SK-N-SH treated with all-trans-retinoic acid at 6 μM for 48 hours (cell line): ENCODE results near the gene ENTPD2.

ENCODE experiments used
- ATAC-seq: fragments of 200-7000 bp; cut with Tn5 transposase; 3 replicates; pipeline ENCODE4 v1.9.1; 2020; ENCODE audit warnings: mild to moderate bottlenecking, moderate library complexity
- ARNTL ChIP-seq: fragments of 450-650 bp; formaldehyde crosslinking; IDR thresholded peaks from 2 replicates; pipeline ENCODE4 v1.5.0; 2020; ENCODE audit warnings: low read depth, mild to moderate bottlenecking, moderate library complexity, borderline replicate concordance
- BACH2 ChIP-seq: fragments of 250-450 bp; sonication (Bioruptor Pico); IDR thresholded peaks from 2 replicates; pipeline ENCODE4 v1.9.0; 2021; ENCODE audit warnings: mild to moderate bottlenecking, borderline replicate concordance
- CSDC2 ChIP-seq: fragments of 250-450 bp; sonication (Bioruptor Pico); IDR thresholded peaks from 2 replicates; pipeline ENCODE4 v1.5.0; 2020; ENCODE audit warnings: mild to moderate bottlenecking, moderate library complexity
- ESRRG ChIP-seq: fragments of 250-450 bp; sonication (Bioruptor Pico); IDR thresholded peaks from 2 replicates; pipeline ENCODE4 v1.6.1; 2021; ENCODE audit warnings: mild to moderate bottlenecking
- GLIS3 ChIP-seq: fragments of 250-450 bp; sonication (Bioruptor Pico); IDR thresholded peaks from 2 replicates; pipeline ENCODE4 v1.5.0; 2020; ENCODE audit warnings: mild to moderate bottlenecking, moderate library complexity
- ISL1 ChIP-seq: fragments of 250-450 bp; sonication (Bioruptor Pico); IDR thresholded peaks from 2 replicates; pipeline ENCODE4 v2.1.2; 2022; ENCODE audit warnings: mild to moderate bottlenecking, moderate library complexity
- OSR1 ChIP-seq: fragments of 250-450 bp; sonication (Bioruptor Pico); IDR thresholded peaks from 2 replicates; pipeline ENCODE4 v1.8.0; 2022; ENCODE audit warnings: moderate library complexity, mild to moderate bottlenecking, inconsistent platforms
- RARB ChIP-seq: fragments of 250-450 bp; sonication (Bioruptor Pico); IDR thresholded peaks from 2 replicates; pipeline ENCODE4 v1.8.0; 2021; ENCODE audit warnings: mild to moderate bottlenecking, moderate library complexity
- SNAI2 ChIP-seq: fragments of 250-450 bp; sonication (Bioruptor Pico); IDR thresholded peaks from 2 replicates; pipeline ENCODE4 v1.5.0; 2020; ENCODE audit warnings: mild to moderate bottlenecking, moderate library complexity
- TCF4 ChIP-seq: fragments of 250-450 bp; sonication (Bioruptor Pico); IDR thresholded peaks from 2 replicates; pipeline ENCODE4 v1.8.0; 2021; ENCODE audit warnings: mild to moderate bottlenecking, moderate library complexity, borderline replicate concordance
- TOX ChIP-seq: fragments of 250-450 bp; sonication (Bioruptor Pico); IDR thresholded peaks from 2 replicates; pipeline ENCODE4 v1.8.0; 2021; ENCODE audit warnings: mild to moderate bottlenecking, moderate library complexity, borderline replicate concordance
- ZC3H10 ChIP-seq: fragments of 250-450 bp; sonication (Bioruptor Pico); IDR thresholded peaks from 2 replicates; pipeline ENCODE4 v1.5.1; 2021; ENCODE audit warnings: mild to moderate bottlenecking, moderate library complexity
- ZFP3 ChIP-seq: fragments of 250-450 bp; sonication (Bioruptor Pico); IDR thresholded peaks from 2 replicates; pipeline ENCODE4 v1.5.0; 2020; ENCODE audit warnings: mild to moderate bottlenecking, moderate library complexity
- ZFP30 ChIP-seq: fragments of 450-650 bp; formaldehyde crosslinking; IDR thresholded peaks from 2 replicates; pipeline ENCODE4 v1.5.0; 2022; ENCODE audit warnings: mild to moderate bottlenecking, moderate library complexity
- ZNF565 ChIP-seq: fragments of 450-650 bp; formaldehyde crosslinking; conservative IDR thresholded peaks from 2 replicates; pipeline ENCODE4 v1.5.0; 2020; ENCODE audit warnings: low read depth, mild to moderate bottlenecking, moderate library complexity
- ZNF8 ChIP-seq: fragments of 450-650 bp; formaldehyde crosslinking; IDR thresholded peaks from 2 replicates; pipeline ENCODE4 v1.5.0; 2020; ENCODE audit warnings: mild to moderate bottlenecking, moderate library complexity
- TF ChIP-seq, protein P1 (sequence below): fragments of 250-450 bp; sonication (Bioruptor Pico); IDR thresholded peaks from 2 replicates; pipeline ENCODE4 v1.8.0; 2020; ENCODE audit warnings: mild to moderate bottlenecking, moderate library complexity, borderline replicate concordance
- TF ChIP-seq, protein P2 (sequence below): fragments of 250-450 bp; sonication (Bioruptor Pico); IDR thresholded peaks from 2 replicates; pipeline ENCODE4 v1.5.0; 2020; ENCODE audit warnings: mild to moderate bottlenecking, moderate library complexity
- TF ChIP-seq, protein P3 (sequence below): fragments of 250-450 bp; sonication (Bioruptor Pico); IDR thresholded peaks from 2 replicates; pipeline ENCODE4 v1.8.0; 2021; ENCODE audit warnings: low read depth, mild to moderate bottlenecking, moderate library complexity, borderline replicate concordance
- TF ChIP-seq, protein P4 (sequence below): fragments of 250-450 bp; sonication (Bioruptor Pico); IDR thresholded peaks from 2 replicates; pipeline ENCODE4 v1.5.1; 2020; ENCODE audit warnings: low read depth, mild to moderate bottlenecking, moderate library complexity
- TF ChIP-seq, protein P5 (sequence below): fragments of 250-450 bp; sonication (Bioruptor Pico); IDR thresholded peaks from 2 replicates; pipeline ENCODE4 v1.5.1; 2021; ENCODE audit warnings: mild to moderate bottlenecking, moderate library complexity

The ENTPD2 gene

DNA sequence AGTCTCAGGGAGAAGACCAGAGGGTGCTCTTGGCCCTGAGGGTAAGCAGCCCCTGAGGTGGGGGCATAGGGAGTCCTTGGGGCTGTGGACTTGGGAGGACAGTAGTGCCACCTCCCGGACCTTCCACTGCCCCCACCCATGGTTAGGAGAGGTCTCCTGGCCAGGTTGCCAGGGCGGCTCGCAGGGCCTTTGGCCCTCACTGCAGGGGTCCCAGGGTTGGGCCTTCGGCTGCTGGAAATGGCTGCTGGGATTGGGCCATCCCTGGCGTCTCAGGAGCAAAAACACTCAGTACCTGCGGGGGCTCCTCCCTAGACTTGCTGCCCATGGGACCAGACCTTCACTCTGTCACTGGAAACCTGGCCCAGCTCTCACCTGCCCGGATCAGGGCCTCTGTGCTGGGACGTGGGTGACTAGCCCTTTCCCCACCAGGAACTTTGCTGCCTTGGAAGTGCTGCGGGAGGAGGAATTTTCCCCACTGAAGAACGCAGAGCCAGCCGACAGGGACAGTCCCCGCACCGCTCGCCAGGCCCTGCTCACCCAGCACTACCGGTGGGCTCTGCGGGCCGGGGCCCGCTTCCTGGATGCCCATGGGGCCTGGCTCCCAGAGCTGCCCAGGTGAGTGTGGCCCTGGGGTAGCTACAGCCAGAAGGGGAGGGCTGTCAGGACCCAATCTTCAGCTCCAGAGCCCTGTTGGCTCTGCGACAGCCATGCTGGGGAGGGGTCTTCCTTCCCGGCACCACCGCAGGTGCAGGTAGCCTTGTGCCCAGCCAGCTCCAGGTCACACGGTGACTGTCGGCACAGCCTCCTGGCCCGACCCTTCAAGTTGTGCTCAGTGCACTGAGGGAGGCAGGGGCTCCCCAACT lies 26.6 kb upstream of the ENTPD2 start (continued):
- TF ChIP-seq, protein P1, sequence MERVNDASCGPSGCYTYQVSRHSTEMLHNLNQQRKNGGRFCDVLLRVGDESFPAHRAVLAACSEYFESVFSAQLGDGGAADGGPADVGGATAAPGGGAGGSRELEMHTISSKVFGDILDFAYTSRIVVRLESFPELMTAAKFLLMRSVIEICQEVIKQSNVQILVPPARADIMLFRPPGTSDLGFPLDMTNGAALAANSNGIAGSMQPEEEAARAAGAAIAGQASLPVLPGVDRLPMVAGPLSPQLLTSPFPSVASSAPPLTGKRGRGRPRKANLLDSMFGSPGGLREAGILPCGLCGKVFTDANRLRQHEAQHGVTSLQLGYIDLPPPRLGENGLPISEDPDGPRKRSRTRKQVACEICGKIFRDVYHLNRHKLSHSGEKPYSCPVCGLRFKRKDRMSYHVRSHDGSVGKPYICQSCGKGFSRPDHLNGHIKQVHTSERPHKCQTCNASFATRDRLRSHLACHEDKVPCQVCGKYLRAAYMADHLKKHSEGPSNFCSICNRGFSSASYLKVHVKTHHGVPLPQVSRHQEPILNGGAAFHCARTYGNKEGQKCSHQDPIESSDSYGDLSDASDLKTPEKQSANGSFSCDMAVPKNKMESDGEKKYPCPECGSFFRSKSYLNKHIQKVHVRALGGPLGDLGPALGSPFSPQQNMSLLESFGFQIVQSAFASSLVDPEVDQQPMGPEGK = no peak

DNA sequence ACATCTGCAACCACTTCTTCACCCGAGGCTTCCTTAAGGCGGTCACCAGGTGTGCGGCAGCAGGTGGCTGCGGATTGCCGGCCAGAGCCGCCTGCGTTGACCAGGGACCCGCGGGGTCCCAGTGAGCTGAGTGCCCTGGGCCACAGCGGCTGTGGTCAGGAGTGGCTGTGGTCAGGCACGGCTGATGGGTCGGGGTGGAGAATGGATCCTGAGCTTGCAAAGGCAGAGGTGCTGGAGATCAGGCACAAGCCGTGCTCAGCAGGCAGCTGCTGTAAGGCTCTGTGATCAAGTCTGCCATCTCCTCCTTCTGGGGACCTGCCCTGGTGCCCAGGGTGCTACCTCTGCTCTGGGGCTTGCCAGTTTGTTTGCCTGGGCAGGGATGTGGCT lies 25.5 kb upstream of the ENTPD2 start:
- TF ChIP-seq, protein P2, sequence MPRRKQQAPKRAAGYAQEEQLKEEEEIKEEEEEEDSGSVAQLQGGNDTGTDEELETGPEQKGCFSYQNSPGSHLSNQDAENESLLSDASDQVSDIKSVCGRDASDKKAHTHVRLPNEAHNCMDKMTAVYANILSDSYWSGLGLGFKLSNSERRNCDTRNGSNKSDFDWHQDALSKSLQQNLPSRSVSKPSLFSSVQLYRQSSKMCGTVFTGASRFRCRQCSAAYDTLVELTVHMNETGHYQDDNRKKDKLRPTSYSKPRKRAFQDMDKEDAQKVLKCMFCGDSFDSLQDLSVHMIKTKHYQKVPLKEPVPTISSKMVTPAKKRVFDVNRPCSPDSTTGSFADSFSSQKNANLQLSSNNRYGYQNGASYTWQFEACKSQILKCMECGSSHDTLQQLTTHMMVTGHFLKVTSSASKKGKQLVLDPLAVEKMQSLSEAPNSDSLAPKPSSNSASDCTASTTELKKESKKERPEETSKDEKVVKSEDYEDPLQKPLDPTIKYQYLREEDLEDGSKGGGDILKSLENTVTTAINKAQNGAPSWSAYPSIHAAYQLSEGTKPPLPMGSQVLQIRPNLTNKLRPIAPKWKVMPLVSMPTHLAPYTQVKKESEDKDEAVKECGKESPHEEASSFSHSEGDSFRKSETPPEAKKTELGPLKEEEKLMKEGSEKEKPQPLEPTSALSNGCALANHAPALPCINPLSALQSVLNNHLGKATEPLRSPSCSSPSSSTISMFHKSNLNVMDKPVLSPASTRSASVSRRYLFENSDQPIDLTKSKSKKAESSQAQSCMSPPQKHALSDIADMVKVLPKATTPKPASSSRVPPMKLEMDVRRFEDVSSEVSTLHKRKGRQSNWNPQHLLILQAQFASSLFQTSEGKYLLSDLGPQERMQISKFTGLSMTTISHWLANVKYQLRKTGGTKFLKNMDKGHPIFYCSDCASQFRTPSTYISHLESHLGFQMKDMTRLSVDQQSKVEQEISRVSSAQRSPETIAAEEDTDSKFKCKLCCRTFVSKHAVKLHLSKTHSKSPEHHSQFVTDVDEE (CRISPR knock-in tag) = no peak
- no peak for TF ChIP-seq ZFP3 (CRISPR knock-in tag)
- no peak for TF ChIP-seq OSR1 (CRISPR knock-in tag)
- no peak for TF ChIP-seq ZNF8 (CRISPR knock-in tag)
- no peak for TF ChIP-seq GLIS3 (CRISPR knock-in tag)
- TF ChIP-seq, protein P3, sequence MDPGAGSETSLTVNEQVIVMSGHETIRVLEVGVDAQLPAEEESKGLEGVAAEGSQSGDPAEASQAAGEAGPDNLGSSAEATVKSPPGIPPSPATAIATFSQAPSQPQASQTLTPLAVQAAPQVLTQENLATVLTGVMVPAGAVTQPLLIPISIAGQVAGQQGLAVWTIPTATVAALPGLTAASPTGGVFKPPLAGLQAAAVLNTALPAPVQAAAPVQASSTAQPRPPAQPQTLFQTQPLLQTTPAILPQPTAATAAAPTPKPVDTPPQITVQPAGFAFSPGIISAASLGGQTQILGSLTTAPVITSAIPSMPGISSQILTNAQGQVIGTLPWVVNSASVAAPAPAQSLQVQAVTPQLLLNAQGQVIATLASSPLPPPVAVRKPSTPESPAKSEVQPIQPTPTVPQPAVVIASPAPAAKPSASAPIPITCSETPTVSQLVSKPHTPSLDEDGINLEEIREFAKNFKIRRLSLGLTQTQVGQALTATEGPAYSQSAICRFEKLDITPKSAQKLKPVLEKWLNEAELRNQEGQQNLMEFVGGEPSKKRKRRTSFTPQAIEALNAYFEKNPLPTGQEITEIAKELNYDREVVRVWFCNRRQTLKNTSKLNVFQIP (CRISPR knock-in tag) = no peak
- no peak for TF ChIP-seq TCF4 (CRISPR knock-in tag)
- TF ChIP-seq ISL1 (CRISPR knock-in tag) = no peak
- no peak for TF ChIP-seq TOX (CRISPR knock-in tag)
- no peak for TF ChIP-seq ZFP30 (CRISPR knock-in tag)
- no peak for TF ChIP-seq SNAI2 (CRISPR knock-in tag)
- TF ChIP-seq ESRRG = no peak
- TF ChIP-seq, protein P4, sequence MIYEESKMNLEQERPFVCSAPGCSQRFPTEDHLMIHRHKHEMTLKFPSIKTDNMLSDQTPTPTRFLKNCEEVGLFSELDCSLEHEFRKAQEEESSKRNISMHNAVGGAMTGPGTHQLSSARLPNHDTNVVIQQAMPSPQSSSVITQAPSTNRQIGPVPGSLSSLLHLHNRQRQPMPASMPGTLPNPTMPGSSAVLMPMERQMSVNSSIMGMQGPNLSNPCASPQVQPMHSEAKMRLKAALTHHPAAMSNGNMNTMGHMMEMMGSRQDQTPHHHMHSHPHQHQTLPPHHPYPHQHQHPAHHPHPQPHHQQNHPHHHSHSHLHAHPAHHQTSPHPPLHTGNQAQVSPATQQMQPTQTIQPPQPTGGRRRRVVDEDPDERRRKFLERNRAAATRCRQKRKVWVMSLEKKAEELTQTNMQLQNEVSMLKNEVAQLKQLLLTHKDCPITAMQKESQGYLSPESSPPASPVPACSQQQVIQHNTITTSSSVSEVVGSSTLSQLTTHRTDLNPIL (CRISPR knock-in tag) = no peak
- TF ChIP-seq ARNTL (CRISPR knock-in tag) = no peak
- TF ChIP-seq RARB (CRISPR knock-in tag) = no peak
- TF ChIP-seq CSDC2 (CRISPR knock-in tag) = no peak
- TF ChIP-seq ZC3H10 = no peak
- no peak for TF ChIP-seq BACH2
- no peak for ATAC-seq

DNA sequence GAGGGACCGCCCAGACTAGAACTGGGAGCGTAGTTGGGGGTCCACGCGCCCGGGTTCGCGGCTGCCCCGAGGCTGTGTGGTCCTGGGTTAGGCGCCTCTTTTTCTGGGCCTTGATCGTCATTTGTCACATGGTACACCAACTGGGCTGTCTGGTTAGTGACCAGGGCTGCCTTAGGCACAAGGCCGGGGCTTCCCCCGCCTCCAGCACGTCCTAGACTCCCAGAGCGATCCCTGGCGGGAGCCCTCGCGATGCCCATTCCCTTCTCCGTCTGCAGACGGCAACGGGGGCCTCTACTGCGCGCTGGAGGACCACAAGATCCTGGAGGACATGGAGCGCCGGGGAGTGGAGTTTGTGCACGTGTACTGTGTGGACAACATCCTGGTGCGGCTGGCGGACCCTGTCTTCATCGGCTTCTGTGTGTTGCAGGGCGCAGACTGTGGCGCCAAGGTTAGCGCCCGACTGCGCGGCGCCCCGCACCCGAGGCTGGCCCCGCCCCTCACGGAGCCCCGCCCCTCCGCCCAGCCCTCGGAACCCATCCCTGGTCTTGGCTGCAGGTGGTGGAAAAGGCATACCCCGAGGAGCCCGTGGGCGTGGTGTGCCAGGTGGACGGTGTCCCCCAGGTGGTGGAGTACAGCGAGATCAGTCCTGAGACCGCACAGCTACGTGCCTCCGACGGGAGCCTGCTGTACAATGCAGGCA lies 25.0 kb upstream of the ENTPD2 start:
- no peak for ATAC-seq
- TF ChIP-seq, protein P3 (CRISPR knock-in tag) = no peak
- TF ChIP-seq, protein P1 = no peak
- TF ChIP-seq, protein P5, sequence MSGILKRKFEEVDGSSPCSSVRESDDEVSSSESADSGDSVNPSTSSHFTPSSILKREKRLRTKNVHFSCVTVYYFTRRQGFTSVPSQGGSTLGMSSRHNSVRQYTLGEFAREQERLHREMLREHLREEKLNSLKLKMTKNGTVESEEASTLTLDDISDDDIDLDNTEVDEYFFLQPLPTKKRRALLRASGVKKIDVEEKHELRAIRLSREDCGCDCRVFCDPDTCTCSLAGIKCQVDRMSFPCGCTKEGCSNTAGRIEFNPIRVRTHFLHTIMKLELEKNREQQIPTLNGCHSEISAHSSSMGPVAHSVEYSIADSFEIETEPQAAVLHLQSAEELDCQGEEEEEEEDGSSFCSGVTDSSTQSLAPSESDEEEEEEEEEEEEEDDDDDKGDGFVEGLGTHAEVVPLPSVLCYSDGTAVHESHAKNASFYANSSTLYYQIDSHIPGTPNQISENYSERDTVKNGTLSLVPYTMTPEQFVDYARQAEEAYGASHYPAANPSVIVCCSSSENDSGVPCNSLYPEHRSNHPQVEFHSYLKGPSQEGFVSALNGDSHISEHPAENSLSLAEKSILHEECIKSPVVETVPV (CRISPR knock-in tag) = no peak
- TF ChIP-seq TOX (CRISPR knock-in tag) = no peak
- no peak for TF ChIP-seq TCF4 (CRISPR knock-in tag)
- no peak for TF ChIP-seq ISL1 (CRISPR knock-in tag)
- TF ChIP-seq SNAI2 (CRISPR knock-in tag) = no peak
- no peak for TF ChIP-seq ZFP3 (CRISPR knock-in tag)
- TF ChIP-seq ZNF565 (CRISPR knock-in tag) = no peak
